Measurements from ENCODE around the gene TRMU.

TRMU gene

GRCh38 chr22:46335201-46336118, at the start of gene TRMU:
Gene TRMU, plus strand, starts transcription at chr22:46335714. Its CDS starts 51 bp downstream, at chr22:46335765.
- peak; percentile 67 for DNase-seq

- DNase-seq: no peak
Measured at GRCh38 chr22:46286006-46286405, 49.5 kb upstream of the TRMU start.

GRCh38 chr22:46286941-46287872, 48.3 kb upstream of the TRMU start:
- no peak for DNase-seq

GRCh38 chr22:46287873-46288751, 47.4 kb upstream of the TRMU start:
- no peak for DNase-seq

GRCh38 chr22:46288846-46289243, 46.7 kb upstream of the TRMU start:
- DNase-seq: no peak

GRCh38 chr22:46289244-46289891, 46.1 kb upstream of the TRMU start:
- DNase-seq: no peak

- DNase-seq: no peak
Measured at GRCh38 chr22:46290121-46290842, 45.2 kb upstream of the TRMU start.

- no peak for DNase-seq
Measured at GRCh38 chr22:46290843-46291785, 44.4 kb upstream of the TRMU start.

- DNase-seq: no peak
Measured at GRCh38 chr22:46292173-46292572, 43.3 kb upstream of the TRMU start.

- no peak for DNase-seq
Measured at GRCh38 chr22:46292732-46293131, 42.8 kb upstream of the TRMU start.

GRCh38 chr22:46293577-46294260, 41.8 kb upstream of the TRMU start:
- DNase-seq: peak; percentile 51

- no peak for DNase-seq
Measured at GRCh38 chr22:46294784-46295183, 40.7 kb upstream of the TRMU start.

GRCh38 chr22:46295277-46295971, 40.1 kb upstream of the TRMU start:
- no peak for DNase-seq

- peak; percentile 87 for DNase-seq
Measured at GRCh38 chr22:46296257-46297150, 39.0 kb upstream of the TRMU start, which contains the start of gene GTSE1. Gene GTSE1, plus strand, starts transcription at chr22:46296870. Its CDS starts 531 bp downstream, at chr22:46297401.

GRCh38 chr22:46297151-46297812, 38.2 kb upstream of the TRMU start:
- DNase-seq: no peak

GRCh38 chr22:46299101-46299500, 36.4 kb upstream of the TRMU start:
- DNase-seq: no peak

- no peak for DNase-seq
Measured at GRCh38 chr22:46300491-46300890, 35.0 kb upstream of the TRMU start.
